IMR-90 (cell line): ENCODE measurements around the gene POLR2F. TPM values are rescaled to one million over a fixed set of nuclear protein-coding genes. Genes with fewer than 3 reads are reported as not detected.

ENCODE experiments used
- ATAC-seq: fragments of 200-7000 bp; cut with Tn5 transposase; 2 replicates; pipeline ENCODE4 v1.9.1; 2020; ENCODE audit warnings: low read depth, mild to moderate bottlenecking, moderate library complexity
- BruUV-seq: library from RNA; stranded (reverse); fragments of 400-500 nt; replicated peaks from 2 replicates; lab custom pipeline; 2021; lab: Mats Ljungman, UMichigan
- CTCF ChIA-PET: fragments of 300-600 bp; formaldehyde crosslinking; extraction: SDS; loops from one replicate; lab custom pipeline; 2021; ENCODE audit warnings: antibody characterized with exemption; lab: Yijun Ruan, JAX
- POLR2A ChIA-PET: fragments of 300-600 bp; sonication (Branson Sonifier 250); formaldehyde crosslinking; loops from one replicate; lab custom pipeline; 2022; ENCODE audit warnings: antibody characterized with exemption; ENCODE audit not compliant: unreplicated experiment; lab: Charles Lee
- DNase-seq: peaks from one replicate; pipeline ENCODE4 v3.0.0; 2013
- H2AFZ ChIP-seq: replicated peaks from 2 replicates; pipeline ENCODE3; 2013; ENCODE audit warnings: low read length, mild to moderate bottlenecking; ENCODE audit not compliant: poor library complexity
- H2AK5ac ChIP-seq: 2 replicates; pipeline ENCODE4 v1.6.1; 2013; ENCODE audit warnings: low read depth, low read length, inconsistent platforms
- H2AK9ac ChIP-seq: replicated peaks from 2 replicates; pipeline ENCODE3; 2013; ENCODE audit warnings: mild to moderate bottlenecking, low read depth, low read length, moderate library complexity; ENCODE audit not compliant: poor library complexity
- H2BK120ac ChIP-seq: 2 replicates; pipeline ENCODE4 v1.6.1; 2013; ENCODE audit warnings: low read depth, low read length, inconsistent platforms
- H2BK15ac ChIP-seq: 3 replicates; pipeline ENCODE4 v1.6.1; 2013; ENCODE audit warnings: low read depth, low read length, inconsistent platforms
- H2BK20ac ChIP-seq: 2 replicates; pipeline ENCODE4 v1.6.1; 2013; ENCODE audit warnings: low read depth, mild to moderate bottlenecking, inconsistent platforms, low read length, moderate library complexity
- H2BK5ac ChIP-seq: 2 replicates; pipeline ENCODE4 v1.6.1; 2013; ENCODE audit warnings: mild to moderate bottlenecking, low read depth, low read length, inconsistent platforms; ENCODE audit not compliant: poor library complexity, severe bottlenecking
- H3K14ac ChIP-seq: replicated peaks from 2 replicates; pipeline ENCODE4 v1.6.1; 2013; ENCODE audit warnings: low read depth, low read length, inconsistent platforms
- H3K18ac ChIP-seq: 2 replicates; pipeline ENCODE4 v1.6.1; 2013; ENCODE audit warnings: low read depth, low read length, control low read depth
- H3K23ac ChIP-seq: 2 replicates; pipeline ENCODE4 v1.6.1; 2013; ENCODE audit warnings: low read depth, low read length, inconsistent platforms
- H3K27ac ChIP-seq: 2 replicates; pipeline ENCODE4 v1.5.1; 2013; ENCODE audit warnings: mild to moderate bottlenecking, control low read depth, low read length; ENCODE audit not compliant: insufficient read depth
- H3K27me3 ChIP-seq: 2 replicates; pipeline ENCODE4 v1.6.1; 2013; ENCODE audit warnings: low read length; ENCODE audit not compliant: control insufficient read depth, insufficient read depth
- H3K36me3 ChIP-seq: 2 replicates; pipeline ENCODE4 v1.6.1; 2013; ENCODE audit warnings: low read length, mixed read lengths; ENCODE audit not compliant: control insufficient read depth, insufficient read depth
- H3K4ac ChIP-seq: 2 replicates; pipeline ENCODE4 v1.6.1; 2013; ENCODE audit warnings: low read depth, low read length, inconsistent platforms
- H3K4me1 ChIP-seq: 2 replicates; pipeline ENCODE4 v1.6.1; 2013; ENCODE audit warnings: low read length, mixed read lengths; ENCODE audit not compliant: control insufficient read depth, insufficient read depth
- H3K4me2 ChIP-seq: 2 replicates; pipeline ENCODE4 v1.6.1; 2013; ENCODE audit warnings: low read depth, mild to moderate bottlenecking, control low read depth, low read length, moderate library complexity
- H3K4me3 ChIP-seq: 2 replicates; pipeline ENCODE4 v1.5.1; 2013; ENCODE audit warnings: low read depth, mild to moderate bottlenecking, control low read depth, low read length, moderate library complexity; ENCODE audit not compliant: insufficient read depth
- H3K56ac ChIP-seq: 2 replicates; pipeline ENCODE4 v1.6.1; 2013; ENCODE audit warnings: low read length, inconsistent platforms; ENCODE audit not compliant: insufficient read depth; ENCODE audit errors: extremely low read depth
- H3K79me1 ChIP-seq, 2 experiments: 2 replicates each; pipeline ENCODE4 v1.6.1; 2013; ENCODE audit warnings: low read length in 2 of 2, inconsistent platforms in 1 of 2, low read depth in 1 of 2
- H3K9ac ChIP-seq: 2 replicates; pipeline ENCODE4 v1.6.1; 2013; ENCODE audit warnings: low read depth, low read length, control low read depth
- H3K9me1 ChIP-seq: 2 replicates; pipeline ENCODE4 v1.6.1; 2013; ENCODE audit warnings: low read length, inconsistent platforms; ENCODE audit not compliant: insufficient read depth
- H3K9me3 ChIP-seq: 2 replicates; pipeline ENCODE4 v1.6.1; 2013; ENCODE audit warnings: low read length; ENCODE audit not compliant: control insufficient read depth, insufficient read depth
- H4K20me1 ChIP-seq: 2 replicates; pipeline ENCODE4 v1.6.1; 2013; ENCODE audit warnings: low read length, inconsistent platforms; ENCODE audit not compliant: insufficient read depth
- H4K5ac ChIP-seq: 2 replicates; pipeline ENCODE4 v1.6.1; 2013; ENCODE audit warnings: mild to moderate bottlenecking, low read depth, low read length, control low read depth
- H4K8ac ChIP-seq, 2 experiments: 2 replicates each; pipeline ENCODE4 v1.6.1; 2013; ENCODE audit warnings: low read depth in 2 of 2, low read length in 2 of 2, control low read depth in 1 of 2, inconsistent platforms in 1 of 2
- H4K91ac ChIP-seq: 2 replicates; pipeline ENCODE4 v1.6.1; 2013; ENCODE audit warnings: low read depth, low read length, inconsistent platforms; ENCODE audit not compliant: insufficient read depth
- CEBPB ChIP-seq: IDR thresholded peaks from 2 replicates; pipeline ENCODE4 v1.6.1; 2012; ENCODE audit warnings: low read depth, low read length, improper control_type of control experiment
- CHD1 ChIP-seq: IDR thresholded peaks from 2 replicates; pipeline ENCODE4 v1.6.1; 2012; ENCODE audit warnings: low read depth, low read length, improper control_type of control experiment
- FOS ChIP-seq: fragments of 150-350 bp; IDR thresholded peaks from 2 replicates; pipeline ENCODE4 v1.6.1; 2016; ENCODE audit warnings: low read depth, low read length
- MAFK ChIP-seq: IDR thresholded peaks from 2 replicates; pipeline ENCODE4 v1.6.1; 2012; ENCODE audit warnings: low read depth, low read length, improper control_type of control experiment
- MXI1 ChIP-seq: IDR thresholded peaks from 2 replicates; pipeline ENCODE4 v1.6.1; 2012; ENCODE audit warnings: low read depth, mild to moderate bottlenecking, low read length, moderate library complexity, borderline replicate concordance
- POLR2A ChIP-seq: IDR thresholded peaks from 2 replicates; pipeline ENCODE4 v1.6.1; 2012; ENCODE audit warnings: mild to moderate bottlenecking, low read depth, low read length
- RAD21 ChIP-seq: IDR thresholded peaks from 2 replicates; pipeline ENCODE4 v1.6.1; 2012; ENCODE audit warnings: low read length, improper control_type of control experiment
- RCOR1 ChIP-seq: IDR thresholded peaks from 2 replicates; pipeline ENCODE4 v1.6.1; 2012; ENCODE audit warnings: mild to moderate bottlenecking, low read length, improper control_type of control experiment; ENCODE audit not compliant: insufficient replicate concordance
- RFX5 ChIP-seq: IDR thresholded peaks from 2 replicates; pipeline ENCODE4 v1.8.0; 2012; ENCODE audit warnings: low read depth, mild to moderate bottlenecking, low read length, moderate library complexity
- SMC3 ChIP-seq: fragments of 150-350 bp; IDR thresholded peaks from 2 replicates; pipeline ENCODE4 v1.6.1; 2016; ENCODE audit warnings: low read depth, mild to moderate bottlenecking, antibody characterized with exemption, low read length, moderate library complexity
- WGBS, 2 experiments: methylation state at CpG; one replicate each; pipeline versions ENCODE4 v1.1.5 to v1.1.7; 2013; ENCODE audit warnings: missing lambda C conversion rate in 2 of 2; ENCODE audit not compliant: insufficient read length in 1 of 2; ENCODE audit errors: extremely low coverage in 2 of 2; 5-methylcytosine and 5-hydroxymethylcytosine counted together
- dilution Hi-C: fragments of 300-500 bp; cut with HindIII; formaldehyde crosslinking; loops from one replicate; pipeline ENCODE4 v1.14.3; 2018; ENCODE audit warnings: low sequenced_read_pairs; ENCODE audit not compliant: unreplicated experiment
- in situ Hi-C: fragments of 300-500 bp; cut with MboI; formaldehyde crosslinking; loops from 3 replicates; pipeline ENCODE4 v1.14.3; 2019; ENCODE audit warnings: low sequenced_read_pairs, inconsistent platforms, mixed read lengths
- intact Hi-C: fragments of 100-400 bp; cut with micrococcal nuclease; formaldehyde crosslinking; loops from 2 replicates; pipeline ENCODE4 v1.10.0; 2022
- polyA plus RNA-seq, 3 experiments: library from polyadenylated mRNA; depleted of rRNA; stranded (reverse); fragments of >200 nt; gene quantifications; 2 replicates each; pipeline ENCODE4 v1.2.3, GENCODE V29; 2012; ENCODE audit warnings: low replicate concordance in 1 of 3
- total RNA-seq: library from RNA; depleted of rRNA; stranded (reverse); fragments of >200 nt; gene quantifications from 2 replicates; pipeline ENCODE4 v1.2.3, GENCODE V29; 2012
- TF ChIP-seq, protein P1 (sequence below): fragments of 150-350 bp; IDR thresholded peaks from 2 replicates; pipeline ENCODE4 v1.6.1; 2016; ENCODE audit warnings: low read depth, mild to moderate bottlenecking, low read length, moderate library complexity, borderline replicate concordance

The POLR2F gene
- total and polyA plus RNA-seq, 2 of the 4 experiments (the other 2 are of a cell fraction) = 26.0 to 147 TPM

DNA sequence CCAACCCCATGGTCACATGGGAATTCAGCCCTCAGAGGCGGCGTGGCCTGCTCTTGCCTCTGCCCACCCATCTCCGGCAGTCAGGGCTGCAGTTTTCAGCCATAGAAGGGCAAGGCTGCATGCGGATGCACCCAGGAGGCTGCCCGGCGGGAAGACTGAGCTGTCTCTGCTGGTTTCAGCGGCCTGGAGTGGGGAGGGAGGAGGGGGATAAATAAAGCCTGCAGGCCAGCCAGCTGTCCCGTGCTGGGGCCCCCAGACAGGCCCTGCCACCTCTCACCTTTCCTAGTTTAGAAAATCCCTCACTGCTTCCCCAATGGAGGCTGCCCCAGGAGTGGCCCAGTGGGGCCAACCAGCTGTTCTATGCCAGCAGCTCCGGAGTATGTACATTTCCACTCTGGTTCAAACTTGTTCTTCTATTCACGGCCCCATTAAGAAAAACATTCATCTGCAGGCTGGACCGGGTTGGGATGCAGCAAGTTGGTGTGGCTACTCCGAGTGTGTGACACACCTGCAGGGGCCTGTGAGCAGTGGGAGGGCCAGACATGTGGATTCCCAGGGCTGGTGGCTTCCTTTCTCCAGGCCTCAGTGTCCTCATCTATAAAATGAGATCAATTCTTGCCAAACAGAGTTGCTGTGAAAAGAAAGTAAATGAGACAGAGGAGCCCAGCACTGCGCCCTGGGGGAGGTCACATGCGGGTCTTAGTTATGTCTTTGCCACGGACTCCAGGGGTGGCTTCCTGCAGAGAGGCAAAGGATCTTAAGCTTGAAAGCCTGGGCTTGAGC is 42.4 kb upstream of the POLR2F start (continued):
- TF ChIP-seq FOS = no peak

DNA sequence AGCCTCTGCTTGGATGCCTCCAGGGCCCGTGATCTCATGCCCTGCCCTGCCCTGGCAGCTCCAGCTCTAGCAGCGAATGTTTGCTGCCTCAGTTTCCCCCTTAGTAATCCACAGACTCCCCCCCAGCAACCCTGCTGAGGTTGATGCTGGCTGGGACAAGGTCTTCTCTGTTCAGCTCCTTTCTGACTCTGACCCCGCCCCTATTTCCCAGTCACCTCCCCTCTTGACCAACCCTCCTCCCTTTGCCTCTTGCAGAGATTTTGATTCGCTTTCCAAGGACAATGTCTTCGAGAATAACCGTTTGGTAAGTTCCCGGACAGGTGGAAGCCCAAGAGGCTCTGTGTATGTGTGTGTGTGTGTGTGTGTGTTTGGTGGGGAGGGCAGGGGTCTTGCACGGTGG is 41.8 kb upstream of the POLR2F start:
- ChIA-PET CTCF (no interaction called here), POLR2A (no interaction called here)
- in situ Hi-C loops (no loop called here), intact Hi-C loops (no loop called here), dilution Hi-C loops (no loop called here)
- no peak overlapping the region for H3K4me2 ChIP-seq
- H3K4me3 ChIP-seq = no peak overlapping the region
- H3K9me3 ChIP-seq = no peaks in the 10 kb centered on the region
- no peak overlapping the region for H2BK5ac ChIP-seq
- H3K4ac ChIP-seq = no peak overlapping the region
- H4K5ac ChIP-seq = no peak overlapping the region
- H2AK5ac ChIP-seq = no peak overlapping the region
- no peak overlapping the region for H2AK9ac ChIP-seq
- no peak overlapping the region for H2BK15ac ChIP-seq
- H2BK120ac ChIP-seq = no peak overlapping the region
- no peak overlapping the region for H3K27ac ChIP-seq
- H3K9ac ChIP-seq = no peak overlapping the region
- no peak for TF ChIP-seq CEBPB
- no peak for TF ChIP-seq MAFK
- no peak for TF ChIP-seq RCOR1
- TF ChIP-seq RAD21 = no peak
- TF ChIP-seq MXI1 = no peak
- TF ChIP-seq FOS = no peak
- no peak for TF ChIP-seq SMC3
- TF ChIP-seq, protein P1, sequence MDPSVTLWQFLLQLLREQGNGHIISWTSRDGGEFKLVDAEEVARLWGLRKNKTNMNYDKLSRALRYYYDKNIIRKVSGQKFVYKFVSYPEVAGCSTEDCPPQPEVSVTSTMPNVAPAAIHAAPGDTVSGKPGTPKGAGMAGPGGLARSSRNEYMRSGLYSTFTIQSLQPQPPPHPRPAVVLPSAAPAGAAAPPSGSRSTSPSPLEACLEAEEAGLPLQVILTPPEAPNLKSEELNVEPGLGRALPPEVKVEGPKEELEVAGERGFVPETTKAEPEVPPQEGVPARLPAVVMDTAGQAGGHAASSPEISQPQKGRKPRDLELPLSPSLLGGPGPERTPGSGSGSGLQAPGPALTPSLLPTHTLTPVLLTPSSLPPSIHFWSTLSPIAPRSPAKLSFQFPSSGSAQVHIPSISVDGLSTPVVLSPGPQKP = no peak
- no peak for TF ChIP-seq CHD1
- no peak for TF ChIP-seq RFX5
- TF ChIP-seq POLR2A = no peak
- H3K56ac ChIP-seq = no peak overlapping the region
- H3K27me3 ChIP-seq = no peaks in the 10 kb centered on the region
- H3K4me1 ChIP-seq = peaks cover 14% of the 10 kb centered on the region
- no peak overlapping the region for H4K8ac ChIP-seq
- no peak overlapping the region for H3K23ac ChIP-seq
- peaks cover 43% of the 10 kb centered on the region for H4K20me1 ChIP-seq
- no peak for ATAC-seq
- H2AFZ ChIP-seq = no peak overlapping the region
- DNase-seq = no peak
- H2BK20ac ChIP-seq = no peak overlapping the region
- no peak overlapping the region for H3K14ac ChIP-seq
- WGBS, 2 experiments = no CpG with 5 or more reads among the region's 8 CpGs
- no peak overlapping the region for H3K18ac ChIP-seq
- H3K9me1 ChIP-seq = peaks cover 21% of the 10 kb centered on the region
- H3K36me3 ChIP-seq = peaks cover 28% of the 10 kb centered on the region
- H4K91ac ChIP-seq = no peak overlapping the region
- no TSS peak for BruUV-seq
- H3K79me1 ChIP-seq = peaks cover 28 to 63% of the 10 kb centered on the region in 2 experiments
